Parathyroid adenoma (tissue), 2 donors: ENCODE results near the gene BCO2.

Experiments used
- H2AFZ ChIP-seq: fragments of 300-600 bp; sonication (generic); one replicate; pipeline ENCODE4 v1.7.0; 2017; ENCODE audit warnings: antibody characterized with exemption, mild to moderate bottlenecking
- H3K27ac ChIP-seq: fragments of 300-600 bp; sonication (generic); one replicate; pipeline ENCODE4 v1.7.0; 2017
- H3K27me3 ChIP-seq: fragments of 300-600 bp; sonication (generic); one replicate; pipeline ENCODE4 v1.7.0; 2017; ENCODE audit warnings: low read length; ENCODE audit not compliant: control insufficient read depth, insufficient read depth
- H3K36me3 ChIP-seq: fragments of 300-600 bp; sonication (generic); one replicate; pipeline ENCODE4 v1.7.0; 2017; ENCODE audit warnings: low read length; ENCODE audit not compliant: control insufficient read depth, insufficient read depth
- H3K4me1 ChIP-seq: fragments of 300-600 bp; sonication (generic); one replicate; pipeline ENCODE4 v1.7.0; 2017; ENCODE audit warnings: control low read depth
- H3K4me2 ChIP-seq: fragments of 300-600 bp; sonication (generic); one replicate; pipeline ENCODE4 v1.7.0; 2017; ENCODE audit warnings: low read length
- H3K4me3 ChIP-seq: fragments of 300-600 bp; sonication (generic); one replicate; pipeline ENCODE4 v1.7.0; 2017; ENCODE audit warnings: low read depth, low read length
- H3K79me2 ChIP-seq: fragments of 300-600 bp; sonication (generic); one replicate; pipeline ENCODE4 v1.7.0; 2017; ENCODE audit warnings: control low read depth
- H3K9ac ChIP-seq: fragments of 300-600 bp; sonication (generic); one replicate; pipeline ENCODE4 v1.7.0; 2017; ENCODE audit warnings: mild to moderate bottlenecking
- H3K9me3 ChIP-seq: fragments of 300-600 bp; sonication (generic); one replicate; pipeline ENCODE4 v1.7.0; 2017; ENCODE audit warnings: low read length; ENCODE audit not compliant: control insufficient read depth
- TF ChIP-seq, protein P1 (sequence below): fragments of 300-600 bp; sonication (generic); IDR thresholded peaks from one replicate; pipeline ENCODE4 v1.7.0; 2017; ENCODE audit warnings: antibody characterized with exemption, mild to moderate bottlenecking
- donor health status: primary hyperparathyroidism.

BCO2 gene

DNA sequence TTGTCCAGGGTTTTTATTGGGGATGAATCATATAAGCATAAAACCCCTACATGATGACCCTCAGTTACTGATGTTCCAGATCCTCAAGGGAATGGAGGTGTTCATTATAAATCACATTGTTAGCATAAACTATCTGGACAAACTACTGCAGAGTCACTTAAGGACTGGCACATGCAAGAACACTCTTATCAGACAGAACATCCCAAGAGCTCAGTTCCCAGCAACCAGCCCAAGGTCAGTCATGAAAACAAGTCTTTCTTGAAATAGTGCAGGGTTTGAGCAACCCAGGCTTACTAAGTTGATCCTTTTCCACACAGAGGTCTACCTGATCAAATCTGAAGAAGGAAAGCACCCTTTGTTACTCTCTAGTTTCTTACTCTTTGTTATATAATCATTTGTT lies 37.4 kb downstream of the BCO2 start:
- Histone ChIP-seq H3K27ac (no peak overlapping the region), H3K36me3 (no peaks in the 10 kb centered on the region), H2AFZ (no peak overlapping the region), H3K27me3 (no peaks in the 10 kb centered on the region), H3K4me2 (no peak overlapping the region), H3K79me2 (no peaks in the 10 kb centered on the region), H3K4me1 (no peaks in the 10 kb centered on the region), H3K9ac (no peak overlapping the region), H3K9me3 (no peaks in the 10 kb centered on the region), H3K4me3 (no peak overlapping the region)
- TF ChIP-seq, protein P1, sequence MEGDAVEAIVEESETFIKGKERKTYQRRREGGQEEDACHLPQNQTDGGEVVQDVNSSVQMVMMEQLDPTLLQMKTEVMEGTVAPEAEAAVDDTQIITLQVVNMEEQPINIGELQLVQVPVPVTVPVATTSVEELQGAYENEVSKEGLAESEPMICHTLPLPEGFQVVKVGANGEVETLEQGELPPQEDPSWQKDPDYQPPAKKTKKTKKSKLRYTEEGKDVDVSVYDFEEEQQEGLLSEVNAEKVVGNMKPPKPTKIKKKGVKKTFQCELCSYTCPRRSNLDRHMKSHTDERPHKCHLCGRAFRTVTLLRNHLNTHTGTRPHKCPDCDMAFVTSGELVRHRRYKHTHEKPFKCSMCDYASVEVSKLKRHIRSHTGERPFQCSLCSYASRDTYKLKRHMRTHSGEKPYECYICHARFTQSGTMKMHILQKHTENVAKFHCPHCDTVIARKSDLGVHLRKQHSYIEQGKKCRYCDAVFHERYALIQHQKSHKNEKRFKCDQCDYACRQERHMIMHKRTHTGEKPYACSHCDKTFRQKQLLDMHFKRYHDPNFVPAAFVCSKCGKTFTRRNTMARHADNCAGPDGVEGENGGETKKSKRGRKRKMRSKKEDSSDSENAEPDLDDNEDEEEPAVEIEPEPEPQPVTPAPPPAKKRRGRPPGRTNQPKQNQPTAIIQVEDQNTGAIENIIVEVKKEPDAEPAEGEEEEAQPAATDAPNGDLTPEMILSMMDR = no peak

DNA sequence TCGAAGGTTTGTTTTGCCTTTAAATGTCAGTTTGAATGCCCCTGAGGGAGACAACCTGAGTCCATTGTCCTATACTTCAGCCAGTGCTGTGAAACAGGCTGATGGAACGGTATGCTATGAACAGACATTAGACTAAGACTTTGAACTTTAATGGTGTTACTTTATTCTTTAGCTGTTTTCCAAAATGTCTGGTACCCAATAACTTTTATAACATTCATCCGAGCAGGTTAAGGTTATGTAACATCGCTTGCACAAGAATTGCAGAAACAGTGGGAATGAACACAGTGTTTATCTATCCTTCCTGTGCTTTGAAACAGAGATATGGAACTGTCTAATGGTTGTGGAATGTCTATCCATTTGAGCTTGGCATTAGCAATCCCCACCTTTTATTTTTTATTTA lies 38.4 kb downstream of the BCO2 start:
- Histone ChIP-seq H3K9ac (no peak overlapping the region), H3K27me3 (no peaks in the 10 kb centered on the region), H3K27ac (no peak overlapping the region), H3K4me2 (no peak overlapping the region), H3K9me3 (no peaks in the 10 kb centered on the region), H3K4me1 (no peaks in the 10 kb centered on the region), H3K79me2 (no peaks in the 10 kb centered on the region), H3K36me3 (no peaks in the 10 kb centered on the region), H3K4me3 (no peak overlapping the region), H2AFZ (no peak overlapping the region)
- TF ChIP-seq, protein P1 = no peak

DNA sequence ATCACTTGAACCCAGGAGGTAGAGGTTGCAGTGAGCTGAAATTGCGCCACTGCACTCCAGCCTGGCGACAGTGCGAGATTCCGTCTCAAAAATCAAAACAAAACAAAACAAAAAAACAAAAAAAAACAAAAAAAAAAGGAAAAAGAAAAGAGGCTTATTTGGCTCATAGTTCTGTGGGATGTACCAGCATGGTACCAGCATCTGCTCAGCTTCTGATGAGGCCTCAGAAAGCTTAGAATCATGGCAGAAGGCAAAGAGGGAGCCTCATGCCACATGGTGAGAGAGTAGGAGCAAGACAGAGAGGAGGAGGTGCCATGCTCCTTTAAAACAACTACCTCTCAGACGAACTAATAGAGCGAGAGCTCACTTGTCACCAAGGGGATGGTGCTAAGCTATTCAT lies 40.3 kb downstream of the BCO2 start:
- H3K36me3 ChIP-seq = no peaks in the 10 kb centered on the region
- no peaks in the 10 kb centered on the region for H3K4me1 ChIP-seq
- H3K27me3 ChIP-seq = no peaks in the 10 kb centered on the region
- TF ChIP-seq, protein P1 = no peak
- no peak overlapping the region for H3K9ac ChIP-seq
- H3K79me2 ChIP-seq = no peaks in the 10 kb centered on the region
- H3K27ac ChIP-seq = no peak overlapping the region
- no peak overlapping the region for H2AFZ ChIP-seq
- no peak overlapping the region for H3K4me3 ChIP-seq
- no peak overlapping the region for H3K4me2 ChIP-seq
- no peaks in the 10 kb centered on the region for H3K9me3 ChIP-seq

DNA sequence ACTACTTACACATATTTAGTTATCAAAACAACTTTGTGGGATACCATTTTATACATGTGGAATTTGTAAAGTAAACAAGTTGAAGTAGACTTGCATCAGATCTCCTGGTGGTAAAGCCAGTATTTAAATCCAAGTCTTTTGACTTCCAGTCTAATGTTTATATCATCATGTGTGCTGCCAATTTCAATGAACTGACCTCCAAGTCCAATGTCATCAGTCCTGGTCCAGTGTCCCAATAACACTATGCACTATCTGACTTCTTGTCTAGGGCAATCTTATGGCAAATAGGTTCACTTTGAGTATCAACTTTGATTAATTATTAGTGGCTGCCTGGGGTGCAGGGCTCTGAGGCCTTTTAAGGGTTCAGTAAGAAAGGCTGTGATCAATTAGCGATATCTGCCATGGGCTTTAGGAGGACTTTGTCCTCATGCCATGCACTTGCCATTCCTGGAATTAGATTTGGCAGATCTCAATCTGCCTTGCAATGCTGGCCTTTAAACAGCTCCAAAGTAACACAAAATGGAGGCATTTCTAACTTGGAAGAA lies 41.3 kb downstream of the BCO2 start:
- no peaks in the 10 kb centered on the region for H3K9me3 ChIP-seq
- no peak overlapping the region for H3K4me2 ChIP-seq
- no peak overlapping the region for H3K4me3 ChIP-seq
- no peaks in the 10 kb centered on the region for H3K36me3 ChIP-seq
- no peaks in the 10 kb centered on the region for H3K4me1 ChIP-seq
- TF ChIP-seq, protein P1 = no peak
- H3K27me3 ChIP-seq = no peaks in the 10 kb centered on the region
- no peak overlapping the region for H2AFZ ChIP-seq
- no peaks in the 10 kb centered on the region for H3K79me2 ChIP-seq
- no peak overlapping the region for H3K9ac ChIP-seq
- no peak overlapping the region for H3K27ac ChIP-seq

DNA sequence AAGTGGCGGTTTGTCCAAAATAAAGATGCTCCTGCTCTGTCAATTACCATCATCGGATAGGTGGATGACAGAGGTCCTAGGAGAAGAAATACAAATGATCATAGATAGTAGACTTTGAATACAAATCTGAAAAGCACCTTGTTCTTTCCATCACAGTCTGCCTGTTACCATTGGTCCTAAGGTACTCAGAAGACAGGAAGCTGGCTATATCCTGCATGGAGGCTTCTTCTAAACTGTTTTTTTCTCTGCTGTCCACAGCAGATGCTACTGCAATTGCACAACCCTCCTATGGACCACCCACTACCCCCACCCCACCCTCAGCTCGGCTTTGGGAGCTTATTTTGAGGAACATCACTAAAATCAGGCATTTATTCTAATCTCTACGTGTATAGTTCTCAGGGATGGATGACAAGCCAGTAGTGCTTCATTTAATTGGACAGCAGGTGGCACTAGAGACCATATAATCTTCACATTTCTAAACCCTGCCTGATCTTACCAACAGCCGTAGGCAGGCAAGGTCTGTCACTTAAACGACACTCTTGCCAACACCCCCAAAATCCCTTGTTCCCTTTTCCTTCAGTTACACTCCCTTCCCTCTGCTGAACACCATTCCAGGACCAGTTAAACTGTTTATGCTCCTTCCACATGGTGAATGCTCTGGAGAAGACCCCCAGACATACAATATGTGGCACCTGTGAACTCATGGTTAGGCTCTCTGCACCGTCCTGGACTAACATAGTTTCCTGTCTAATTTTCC lies 44.3 kb downstream of the BCO2 start:
- Histone ChIP-seq H3K9ac (no peak overlapping the region), H3K27me3 (no peaks in the 10 kb centered on the region), H3K79me2 (no peaks in the 10 kb centered on the region), H3K4me1 (no peaks in the 10 kb centered on the region), H3K4me2 (no peak overlapping the region), H3K36me3 (no peaks in the 10 kb centered on the region), H3K9me3 (no peaks in the 10 kb centered on the region), H2AFZ (peak overlapping the region; percentile 46), H3K27ac (no peak overlapping the region), H3K4me3 (no peak overlapping the region)
- TF ChIP-seq, protein P1 = peak; percentile 62
